HG03108 (cell line): ENCODE data around the gene GOLGA1.
"Not testable (repeated sequence)": the region's sequence is repeated elsewhere in the genome, so short reads cannot be mapped to it uniquely, and the experiment has no call there.

Source experiments
- ATAC-seq: cut with Tn5 transposase; IDR thresholded peaks from one replicate; pipeline ENCODE4 v1.9.1; 2021; ENCODE audit warnings: moderate library complexity; ENCODE audit not compliant: unreplicated experiment

GOLGA1 gene

DNA sequence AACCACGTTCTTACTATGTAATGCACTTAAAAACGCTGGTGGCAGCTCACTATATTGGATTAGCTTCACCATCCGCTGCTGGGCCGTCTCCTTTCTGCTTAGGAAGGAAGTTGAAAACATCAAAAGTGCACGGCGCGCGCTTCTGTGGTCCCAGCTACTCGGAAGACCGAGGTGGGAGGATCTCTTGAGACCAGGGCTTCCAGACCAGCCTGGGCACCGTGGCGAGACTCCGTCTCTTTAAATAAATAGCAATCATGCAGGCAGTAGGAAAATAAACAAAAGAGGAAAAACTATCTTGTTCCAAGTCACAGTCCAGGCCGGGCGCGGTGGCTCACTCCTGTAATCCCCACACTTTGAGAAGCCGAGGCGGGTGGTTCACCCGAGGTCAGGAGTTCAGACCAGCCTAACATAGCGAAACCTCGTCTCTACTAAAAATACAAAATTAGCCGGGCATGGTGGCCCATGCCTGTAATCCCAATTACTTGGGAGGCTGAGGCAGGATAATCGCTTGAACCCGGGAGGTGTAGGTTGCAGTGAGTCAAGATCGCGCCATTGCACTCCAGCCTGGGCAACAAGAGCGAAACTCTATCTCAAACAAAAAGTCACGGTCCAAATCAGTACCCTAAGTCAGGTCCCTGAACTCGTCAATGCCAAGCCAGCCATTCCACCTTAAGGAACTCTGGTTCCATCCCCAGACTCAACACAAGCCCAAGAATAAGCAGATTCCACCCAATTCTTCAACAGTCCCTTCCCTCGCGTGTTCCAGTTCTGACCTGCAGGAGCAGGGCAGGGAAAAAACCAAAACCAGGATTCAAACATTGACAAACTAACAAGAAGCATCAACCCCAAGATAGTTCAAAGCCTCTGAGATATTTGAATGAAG is 1.0 kb upstream of the GOLGA1 start:
- no peak for ATAC-seq

GRCh38 chr9:124940521-124940893 is 376 bp downstream of the GOLGA1 start:
- ATAC-seq, result peak; percentile 19

- ATAC-seq, result no peak
Observed at GRCh38 chr9:124939944-124940343, 939 bp downstream of the GOLGA1 start.

DNA sequence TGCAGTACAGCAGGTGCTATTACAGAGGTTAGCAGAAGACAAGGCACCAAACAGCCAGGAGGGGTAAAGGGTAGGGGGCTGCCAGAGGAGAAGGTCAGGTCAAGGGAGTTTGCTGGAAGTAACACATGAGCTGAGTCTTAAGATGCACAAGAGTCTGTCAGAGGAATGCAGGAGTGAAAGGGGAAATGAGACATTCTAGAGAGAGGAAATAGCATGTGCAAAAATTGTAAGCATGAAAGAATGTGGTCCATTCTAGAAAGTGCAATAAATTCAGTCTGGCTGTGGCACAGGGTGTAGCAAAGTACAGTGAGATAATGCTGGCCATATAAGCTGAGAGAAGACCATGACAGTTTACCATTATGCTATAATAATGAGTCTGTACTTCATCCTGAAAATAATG is 6.6 kb downstream of the GOLGA1 start:
- ATAC-seq, result no peak

DNA sequence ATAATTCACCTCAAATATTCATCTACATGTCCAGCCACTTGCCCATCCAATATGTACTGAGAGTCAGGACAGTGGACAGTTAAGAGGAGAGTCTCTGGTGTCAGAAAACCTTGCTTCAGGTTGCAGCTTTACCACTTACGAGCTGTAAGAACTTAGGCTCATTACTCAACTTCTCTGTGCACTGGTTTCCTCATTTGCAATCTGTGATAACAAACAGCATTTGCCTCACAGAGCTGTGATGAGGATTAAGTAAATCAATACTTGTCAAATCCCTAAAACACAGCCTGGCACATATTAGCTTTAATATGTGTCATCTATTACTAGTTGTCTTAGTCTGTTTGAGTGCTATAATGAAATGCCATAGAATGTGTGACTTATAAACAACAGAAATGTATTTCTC is 8.6 kb downstream of the GOLGA1 start:
- ATAC-seq, result no peak

- no peak for ATAC-seq
Observed at GRCh38 chr9:124929464-124929863, 11.4 kb downstream of the GOLGA1 start.

DNA sequence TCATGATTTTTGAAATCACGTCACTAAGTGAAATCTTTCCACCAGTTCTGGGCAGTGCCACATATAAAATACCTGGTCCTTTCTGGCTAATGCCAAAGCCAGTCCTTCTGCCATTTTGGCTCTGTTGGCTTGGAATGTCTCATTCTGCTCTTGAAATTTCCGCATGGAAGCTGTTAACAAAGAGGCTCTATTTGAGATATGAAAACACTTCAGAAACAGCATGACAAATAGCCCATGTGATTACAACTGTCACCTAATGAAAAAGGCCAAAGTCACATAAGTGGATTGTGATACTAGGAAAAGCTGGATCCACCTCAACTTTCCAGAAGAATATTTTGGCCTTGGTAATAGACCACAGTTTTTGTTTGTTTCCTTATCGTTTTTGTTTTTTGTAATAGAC is 12.8 kb downstream of the GOLGA1 start:
- ATAC-seq, result no peak

- ATAC-seq, result not testable (repeated sequence)
Observed at GRCh38 chr9:124920394-124920793, 20.5 kb downstream of the GOLGA1 start.

DNA sequence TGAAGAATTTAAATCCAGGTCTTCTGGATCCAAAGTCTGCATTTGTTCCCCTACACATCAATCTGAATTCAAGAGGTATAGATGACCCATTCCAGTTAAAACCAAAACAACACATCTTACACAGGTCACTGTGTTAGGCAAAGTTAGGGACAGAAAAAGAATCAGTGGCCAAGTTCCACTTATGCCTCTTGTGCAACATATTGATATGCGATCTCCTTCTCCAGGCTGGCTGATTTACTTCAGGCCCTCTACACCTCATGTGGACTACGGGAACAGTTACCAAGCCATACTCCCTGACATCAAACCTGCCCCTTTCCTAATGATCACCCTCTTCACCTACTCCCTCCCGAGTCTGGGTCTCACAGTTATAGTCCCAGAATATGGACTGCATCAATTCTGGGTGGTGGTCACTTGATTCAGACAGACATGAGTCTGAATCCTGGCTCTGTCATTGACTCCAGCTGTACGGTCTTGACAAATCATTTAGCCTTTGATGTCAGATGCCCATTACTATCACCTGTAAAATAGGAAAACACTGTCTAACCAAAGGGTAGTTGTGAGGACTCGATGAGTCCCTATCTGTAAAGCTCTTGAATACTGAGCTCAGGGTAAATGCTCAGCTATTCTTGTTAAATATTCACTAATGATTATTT is 26.0 kb downstream of the GOLGA1 start:
- no peak for ATAC-seq

DNA sequence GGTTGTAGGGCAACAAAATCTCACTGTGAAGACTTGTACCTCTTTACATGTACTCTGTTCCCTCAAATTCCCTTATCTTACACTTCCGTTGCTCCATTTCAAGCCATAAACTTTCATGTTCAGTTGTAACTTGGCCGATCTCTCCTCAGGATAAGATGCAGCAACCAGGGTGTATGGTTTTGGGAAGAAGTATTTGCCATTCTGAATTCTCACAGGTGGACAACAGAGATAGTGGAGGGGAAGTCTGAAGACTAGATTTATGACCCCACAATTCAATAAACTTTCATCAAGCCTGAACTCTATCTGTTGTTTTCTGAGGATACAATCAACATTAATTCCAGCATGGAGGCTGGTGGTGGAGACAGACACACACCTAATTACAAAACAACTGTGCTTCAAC is 27.5 kb downstream of the GOLGA1 start:
- ATAC-seq, result no peak

GRCh38 chr9:124911766-124912165 is 29.1 kb downstream of the GOLGA1 start:
- no peak for ATAC-seq

DNA sequence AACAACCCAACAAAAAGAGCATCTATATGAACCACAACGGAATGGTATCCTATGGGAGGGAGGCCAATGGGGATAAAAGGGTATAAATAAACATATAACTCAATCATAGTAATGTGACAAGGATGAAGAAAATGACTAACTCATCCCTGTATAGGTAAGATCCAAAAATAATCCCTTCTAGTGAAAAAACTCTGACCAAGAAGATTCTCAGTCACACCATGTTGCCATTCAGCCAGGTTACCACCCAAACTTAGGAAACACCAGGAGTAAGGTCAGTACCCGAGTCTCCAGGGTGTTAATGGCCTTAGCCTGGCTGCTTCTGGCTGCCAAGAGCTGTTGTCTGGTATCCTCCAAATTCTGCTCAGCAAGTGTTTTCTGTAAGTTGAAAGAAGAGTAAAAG is 32.8 kb downstream of the GOLGA1 start:
- ATAC-seq, result no peak

DNA sequence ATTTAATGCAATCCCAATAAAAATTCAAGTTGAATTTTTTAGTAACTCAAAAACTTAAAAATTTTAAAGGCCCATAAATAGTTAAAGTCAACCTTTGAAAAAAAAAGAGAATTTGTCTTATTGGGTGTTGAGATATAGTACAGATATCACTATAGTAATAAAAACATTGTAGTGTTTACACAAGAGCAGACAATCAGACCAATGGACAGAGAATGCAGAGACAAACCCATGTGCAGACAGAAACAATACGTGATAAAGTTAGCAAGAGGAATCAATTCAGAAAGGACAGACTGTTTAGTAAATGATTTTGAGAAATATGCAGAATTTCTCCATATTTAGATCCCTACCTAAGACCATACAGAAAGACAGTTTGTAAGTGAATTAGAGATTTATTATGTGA is 33.9 kb downstream of the GOLGA1 start:
- no peak for ATAC-seq

DNA sequence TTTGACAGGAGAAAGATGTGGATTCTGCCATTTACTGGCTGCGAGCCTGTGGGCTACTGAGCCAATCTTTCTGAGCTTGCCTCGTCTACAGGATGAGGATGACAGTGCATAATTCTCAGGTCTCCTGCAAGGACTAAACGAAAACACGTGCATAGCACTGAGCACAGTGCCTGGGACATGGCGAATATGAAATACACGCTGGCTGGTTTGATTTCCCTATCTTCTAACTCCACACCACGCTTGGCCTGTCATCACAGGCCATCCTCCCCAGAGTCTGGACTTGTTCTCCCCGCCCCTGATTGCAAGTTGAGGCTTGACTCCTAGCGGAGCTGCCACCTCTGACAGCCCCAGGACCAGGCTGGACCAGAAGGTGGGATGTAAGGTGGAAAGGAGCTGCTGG is 41.0 kb downstream of the GOLGA1 start:
- ATAC-seq, result no peak

- ATAC-seq, result no peak
Observed at GRCh38 chr9:124897570-124898460, 43.1 kb downstream of the GOLGA1 start.

DNA sequence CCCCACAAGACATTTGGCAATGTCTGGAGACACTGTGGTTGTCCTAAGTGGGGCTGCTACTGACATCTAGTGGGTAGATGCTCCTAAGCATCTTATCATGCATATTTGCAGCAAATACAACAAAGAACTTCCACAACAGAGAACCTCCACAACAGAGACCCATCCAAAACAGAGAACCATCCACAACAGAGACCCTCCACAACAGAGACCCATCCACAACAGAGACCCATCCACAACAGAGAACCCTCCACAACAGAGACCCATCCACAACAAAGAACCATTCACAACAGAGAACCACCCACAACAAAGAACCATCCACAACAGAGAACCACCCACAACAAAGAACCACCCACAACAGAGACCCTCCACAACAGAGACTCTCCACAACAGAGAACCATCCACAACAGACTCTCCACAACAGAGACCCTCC is 46.1 kb downstream of the GOLGA1 start:
- ATAC-seq, result no peak

GRCh38 chr9:124894035-124894740 is 46.7 kb downstream of the GOLGA1 start:
- no peak for ATAC-seq

GRCh38 chr9:124890179-124890578 is 50.7 kb downstream of the GOLGA1 start:
- no peak for ATAC-seq

GRCh38 chr9:124889006-124889405 is 51.9 kb downstream of the GOLGA1 start:
- no peak for ATAC-seq

DNA sequence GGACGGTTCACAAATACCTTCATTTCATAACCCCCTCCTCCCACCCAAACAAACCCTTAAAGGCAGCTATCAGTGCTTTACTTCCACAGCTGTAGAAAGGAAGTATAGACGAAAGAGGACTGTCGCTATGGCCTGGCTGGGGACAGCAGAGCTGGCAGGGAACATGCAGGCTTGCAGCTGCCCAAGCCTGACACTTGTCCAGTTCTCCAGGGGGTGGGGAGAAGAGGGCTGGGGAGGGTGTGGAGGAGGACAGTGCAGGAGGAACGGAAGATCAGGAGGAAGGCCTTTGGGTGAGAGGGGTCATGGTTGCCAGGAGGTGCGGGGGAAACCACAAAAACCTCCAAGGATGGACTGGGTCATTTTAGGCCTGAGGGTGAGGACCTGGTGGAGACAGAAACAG is 53.1 kb downstream of the GOLGA1 start:
- ATAC-seq, result no peak
